ENCODE results near the gene KRTAP4-11.
"Not testable (repeated sequence)": the region's sequence is repeated elsewhere in the genome, so short reads cannot be mapped to it uniquely, and the experiment has no call there.

The KRTAP4-11 gene

DNA sequence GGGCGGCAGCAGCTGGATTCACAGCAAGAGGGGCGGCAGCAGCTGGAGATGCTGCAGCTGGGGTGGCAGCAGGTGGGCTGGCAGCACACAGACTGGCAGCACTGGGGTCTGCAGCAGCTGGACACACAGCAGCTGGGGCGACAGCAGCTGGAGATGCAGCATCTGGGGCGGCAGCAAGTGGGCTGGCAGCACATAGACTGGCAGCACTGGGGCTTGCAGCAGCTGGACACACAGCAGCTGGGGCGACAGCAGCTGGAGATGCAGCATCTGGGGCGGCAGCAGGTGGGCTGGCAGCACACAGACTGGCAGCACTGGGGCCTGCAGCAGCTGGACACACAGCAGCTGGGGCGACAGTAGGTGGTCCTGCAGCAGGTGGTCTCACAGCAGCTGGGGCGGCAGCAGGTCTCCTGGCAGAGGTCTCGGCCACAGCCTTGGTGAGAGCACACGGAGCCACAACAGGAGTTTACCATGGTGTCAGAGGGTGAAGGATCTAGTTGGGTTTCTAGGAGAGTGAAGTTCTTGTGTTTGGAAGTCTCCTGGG is at the start of gene KRTAP4-11:
Gene KRTAP4-11, minus strand, starts transcription at position 528 of the 541 bp plus-strand sequence. Its CDS starts 58 bp downstream, at position 470.
- DNase-seq (ENCODE audit: low read depth in 3 of 3): not testable (repeated sequence)

DNA sequence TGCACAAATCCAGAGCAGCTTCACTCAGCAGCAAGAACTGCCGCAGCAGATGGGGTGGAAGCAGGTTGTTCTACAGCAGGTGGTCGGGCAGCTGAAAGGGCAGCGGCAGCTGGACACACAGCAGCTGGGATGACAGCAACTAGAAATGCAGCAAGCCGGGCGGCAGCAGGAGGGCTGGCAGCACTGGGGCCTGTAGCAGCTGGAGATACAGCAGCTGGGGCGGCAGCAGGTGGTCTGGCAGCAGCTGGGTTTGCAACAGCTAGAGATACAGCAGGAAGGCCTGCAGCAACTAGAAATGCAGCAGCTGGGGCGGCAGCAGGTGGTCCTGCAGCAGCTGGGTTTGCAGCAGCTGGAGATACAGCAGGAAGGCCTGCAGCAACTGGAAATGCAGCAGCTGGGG is 49.4 kb upstream of the KRTAP4-11 start:
- no peak for DNase-seq (ENCODE audit: low read depth in 3 of 3)

DNA sequence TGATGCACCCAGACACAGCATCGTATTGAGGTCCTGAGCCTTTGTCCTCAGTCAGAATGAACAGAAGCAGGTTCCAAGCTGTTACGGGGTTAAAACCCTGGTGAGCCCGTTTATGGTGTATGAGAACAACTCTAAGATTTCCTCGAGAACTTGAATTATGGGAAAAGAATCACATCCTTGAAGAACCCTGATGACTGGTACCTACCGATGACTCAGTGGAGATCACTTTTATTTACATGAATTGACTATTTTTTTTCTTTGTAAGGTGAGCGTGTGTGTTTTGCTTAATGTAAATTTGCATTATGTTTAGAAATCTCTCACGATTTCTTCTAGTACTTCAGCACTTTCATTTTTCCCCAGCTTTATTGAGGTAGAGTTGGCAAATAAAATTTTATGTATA is 45.7 kb upstream of the KRTAP4-11 start:
- DNase-seq (ENCODE audit: low read depth in 3 of 3): no peak

GRCh38 chr17:41160648-41161047 is 42.5 kb upstream of the KRTAP4-11 start, which contains the start of gene KRTAP4-4:
TSS of gene KRTAP4-4 (minus strand) at chr17:41160748. CDS start at chr17:41160691, 57 bp downstream.
- DNase-seq (ENCODE audit: low read depth in 3 of 3): no peak

GRCh38 chr17:41160190-41160589 is 42.0 kb upstream of the KRTAP4-11 start:
- not testable (repeated sequence) for DNase-seq (ENCODE audit: low read depth in 3 of 3)

DNA sequence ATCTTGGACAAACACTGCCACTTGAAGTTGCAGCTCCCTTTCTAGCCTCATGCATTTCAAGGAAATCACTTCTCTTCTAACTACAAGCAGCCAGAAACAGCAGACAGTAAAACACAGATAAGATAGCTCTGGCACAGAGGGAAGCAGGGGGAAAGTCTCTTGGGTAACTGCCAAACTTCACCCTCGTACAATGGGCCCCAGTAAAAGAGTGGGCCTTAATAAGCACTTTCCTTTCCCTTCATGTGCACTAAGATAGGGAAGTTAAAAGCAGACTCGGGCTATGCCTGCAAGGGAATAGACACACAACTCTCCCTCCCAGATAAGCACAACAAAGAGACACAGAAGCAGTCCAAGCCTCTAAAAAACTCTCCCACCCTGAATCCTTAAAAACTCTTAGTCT is 35.7 kb upstream of the KRTAP4-11 start:
- no peak for DNase-seq (ENCODE audit: low read depth in 3 of 3)

DNA sequence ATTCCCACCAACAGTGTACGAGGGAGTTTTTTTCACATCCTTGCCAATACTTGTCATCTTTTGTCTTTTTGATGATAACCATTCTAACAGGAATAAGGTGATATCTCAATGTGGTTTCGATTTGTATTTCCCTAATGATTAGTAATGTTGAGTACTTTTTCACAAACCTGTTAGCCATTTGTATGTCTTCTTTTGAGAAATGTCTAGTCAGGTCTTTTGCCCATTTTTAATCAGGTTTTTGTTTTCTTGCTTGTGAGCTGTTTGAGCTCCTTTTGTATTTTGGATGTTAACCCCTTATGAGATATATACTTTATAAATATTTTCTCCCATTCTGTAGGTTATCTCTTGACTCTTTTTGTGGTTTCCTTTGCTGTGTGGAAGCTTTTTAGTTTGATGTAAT is 33.4 kb upstream of the KRTAP4-11 start:
- DNase-seq (ENCODE audit: low read depth in 3 of 3): no peak

GRCh38 chr17:41150026-41150425 is 31.9 kb upstream of the KRTAP4-11 start:
- DNase-seq (ENCODE audit: low read depth in 3 of 3): no peak

GRCh38 chr17:41149652-41149985 is 31.4 kb upstream of the KRTAP4-11 start, which contains the start of gene KRTAP4-5:
TSS of gene KRTAP4-5 (minus strand) at chr17:41149825. CDS start at chr17:41149767, 58 bp downstream.
- no peak for DNase-seq (ENCODE audit: low read depth in 3 of 3)

- DNase-seq (ENCODE audit: low read depth in 3 of 3): not testable (repeated sequence)
Observed at GRCh38 chr17:41148971-41149651, 30.9 kb upstream of the KRTAP4-11 start.

GRCh38 chr17:41147531-41148204 is 29.5 kb upstream of the KRTAP4-11 start:
- no peak for DNase-seq (ENCODE audit: low read depth in 3 of 3)

DNA sequence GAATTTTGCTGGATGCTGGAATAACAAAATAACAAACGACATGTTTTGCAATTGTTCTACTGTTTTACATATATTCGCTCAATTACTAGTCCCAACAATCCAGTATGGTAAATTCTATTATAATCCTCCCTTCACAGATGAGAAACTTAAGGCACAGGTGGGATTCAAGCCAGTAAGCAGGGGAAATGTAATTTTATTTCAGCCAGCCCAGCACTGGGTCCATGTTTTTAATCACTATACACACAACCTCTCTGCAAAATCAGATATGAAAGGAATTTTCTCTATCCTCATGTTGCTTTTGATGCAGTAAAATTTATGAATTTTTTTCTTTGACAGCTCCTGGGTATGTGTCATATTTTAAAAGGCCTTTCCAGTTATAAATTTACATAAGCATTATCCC is 27.1 kb upstream of the KRTAP4-11 start:
- DNase-seq (ENCODE audit: low read depth in 3 of 3): no peak

DNA sequence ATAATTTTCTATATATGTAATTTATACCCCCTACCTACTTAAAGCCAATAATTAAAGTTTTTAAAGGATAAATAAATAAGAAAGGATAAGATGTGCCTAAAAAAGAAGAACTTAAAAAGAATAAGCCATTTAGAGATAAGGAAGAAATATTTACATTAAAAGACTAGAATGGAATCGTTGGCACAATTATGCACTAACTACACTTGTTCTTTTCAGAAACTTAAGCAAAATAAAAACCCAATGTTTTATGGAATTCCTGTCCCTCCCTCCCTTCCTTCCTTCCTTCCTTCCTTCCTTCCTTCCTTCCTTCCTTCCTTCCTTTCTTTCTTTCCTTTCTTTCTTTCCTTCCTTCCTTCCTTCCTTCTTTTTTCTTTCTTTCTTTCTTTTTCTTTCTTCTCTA is 26.7 kb upstream of the KRTAP4-11 start:
- no peak for DNase-seq (ENCODE audit: low read depth in 3 of 3)

GRCh38 chr17:41141361-41141760 is 23.2 kb upstream of the KRTAP4-11 start:
- DNase-seq (ENCODE audit: low read depth in 3 of 3): no peak

- no peak for DNase-seq (ENCODE audit: low read depth in 3 of 3)
Observed at GRCh38 chr17:41140360-41141131, 22.4 kb upstream of the KRTAP4-11 start, which contains the start of gene KRTAP4-6. TSS of gene KRTAP4-6 (minus strand) at chr17:41140544. CDS start at chr17:41140487, 57 bp downstream.

DNA sequence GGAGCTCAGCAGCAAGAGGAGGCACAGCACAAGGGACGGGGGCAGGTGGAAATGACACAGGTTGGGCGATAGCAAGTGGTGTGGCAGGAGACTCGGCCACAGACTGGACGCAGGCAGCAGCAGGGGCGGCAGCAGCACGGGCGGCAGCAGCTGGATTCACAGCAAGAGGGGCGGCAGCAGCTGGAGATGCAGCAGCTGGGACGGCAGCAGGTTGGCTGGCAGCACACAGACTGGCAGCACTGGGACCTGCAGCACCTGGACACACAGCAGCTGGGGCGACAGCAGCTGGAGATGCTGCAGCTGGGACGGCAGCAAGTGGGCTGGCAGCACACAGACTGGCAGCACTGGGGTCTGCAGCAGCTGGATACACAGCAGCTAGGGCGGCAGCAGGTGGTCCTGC is 21.7 kb upstream of the KRTAP4-11 start:
- DNase-seq (ENCODE audit: low read depth in 3 of 3): not testable (repeated sequence)

GRCh38 chr17:41133880-41134735 is 15.9 kb upstream of the KRTAP4-11 start:
- no peak for DNase-seq (ENCODE audit: low read depth in 3 of 3)

- DNase-seq (ENCODE audit: low read depth in 3 of 3): no peak
Observed at GRCh38 chr17:41131979-41132378, 13.8 kb upstream of the KRTAP4-11 start.

DNA sequence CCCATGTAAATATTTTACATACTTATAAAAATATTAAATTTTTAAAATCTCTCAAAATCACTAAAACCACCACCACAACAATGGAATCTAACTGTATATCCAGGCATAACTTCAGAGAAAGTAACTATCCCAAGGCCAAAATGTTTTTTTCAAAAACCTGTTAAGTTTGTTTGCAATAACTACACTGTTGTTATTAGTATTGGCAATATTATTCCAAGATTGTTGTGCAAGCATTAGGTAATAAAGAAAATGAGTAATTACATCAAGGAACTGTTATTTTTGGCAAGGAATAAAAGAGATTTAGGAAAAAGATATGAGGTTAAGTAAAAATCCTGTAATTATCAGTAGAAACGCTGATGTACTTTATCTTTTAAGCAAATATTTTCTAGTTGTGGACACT is 9.2 kb upstream of the KRTAP4-11 start:
- no peak for DNase-seq (ENCODE audit: low read depth in 3 of 3)

GRCh38 chr17:41126412-41126811 is 8.2 kb upstream of the KRTAP4-11 start:
- DNase-seq (ENCODE audit: low read depth in 3 of 3): no peak

- no peak for DNase-seq (ENCODE audit: low read depth in 3 of 3)
Observed at GRCh38 chr17:41125064-41125463, 6.9 kb upstream of the KRTAP4-11 start.

Measured in stimulated activated CD4-positive, alpha-beta T cell treated with anti-CD3 and anti-CD28 coated beads, TNF-alpha, amount 100 ng/mL, for 24 hours (primary cell).